Endodermal cell (in vitro differentiated cells): ENCODE measurements around the gene TBL3. TPM values are rescaled to one million over a fixed set of nuclear protein-coding genes. Genes with fewer than 3 reads are reported as not detected.

Experiments
- DNase-seq: peaks from one replicate; pipeline ENCODE4 v3.0.0-alpha.2; 2017
- H3K27ac ChIP-seq: 2 replicates; pipeline ENCODE4 v1.5.1; 2013; ENCODE audit warnings: mild to moderate bottlenecking, low read depth, low read length, moderate library complexity
- H3K27me3 ChIP-seq: 2 replicates; pipeline ENCODE4 v1.6.1; 2013; ENCODE audit warnings: mild to moderate bottlenecking, low read length, moderate library complexity; ENCODE audit not compliant: insufficient read depth, control insufficient read depth, poor library complexity, severe bottlenecking
- H3K36me3 ChIP-seq: 2 replicates; pipeline ENCODE4 v1.7.0; 2013; ENCODE audit warnings: mild to moderate bottlenecking, low read length, moderate library complexity; ENCODE audit not compliant: control insufficient read depth, insufficient read depth
- H3K4me1 ChIP-seq: one replicate; pipeline ENCODE4 v1.7.0; 2013; ENCODE audit warnings: low read length; ENCODE audit not compliant: control insufficient read depth, insufficient read depth
- H3K4me3 ChIP-seq: 2 replicates; pipeline ENCODE4 v1.5.1; 2013; ENCODE audit warnings: mild to moderate bottlenecking, low read length, moderate library complexity
- H3K9ac ChIP-seq: 2 replicates; pipeline ENCODE4 v1.6.1; 2013; ENCODE audit warnings: mild to moderate bottlenecking, low read length, moderate library complexity; ENCODE audit not compliant: poor library complexity, severe bottlenecking; ENCODE audit errors: extremely low read depth
- H3K9me3 ChIP-seq: 2 replicates; pipeline ENCODE4 v1.6.1; 2013; ENCODE audit warnings: mild to moderate bottlenecking, low read length, moderate library complexity; ENCODE audit not compliant: control insufficient read depth
- H3K27ac Mint-ChIP-seq: 2 replicates; pipeline ENCODE4 v1.8.0; 2020; ENCODE audit warnings: mixed read lengths
- H3K27me3 Mint-ChIP-seq: 2 replicates; pipeline ENCODE4 v1.8.0; 2021; ENCODE audit warnings: mild to moderate bottlenecking, mixed read lengths; ENCODE audit not compliant: insufficient read depth
- H3K36me3 Mint-ChIP-seq: 2 replicates; pipeline ENCODE4 v1.8.0; 2020; ENCODE audit warnings: low read depth, mixed read lengths
- H3K4me1 Mint-ChIP-seq: 2 replicates; pipeline ENCODE4 v1.8.0; 2020; ENCODE audit warnings: mixed read lengths
- H3K4me3 Mint-ChIP-seq: 2 replicates; pipeline ENCODE4 v1.8.0; 2020; ENCODE audit warnings: mild to moderate bottlenecking, moderate library complexity, mixed read lengths
- H3K9me3 Mint-ChIP-seq: 2 replicates; pipeline ENCODE4 v1.8.0; 2020; ENCODE audit warnings: mild to moderate bottlenecking, mixed read lengths
- CTCF ChIP-seq: fragments of 200-600 bp; sonication (generic); conservative IDR thresholded peaks from 2 replicates; pipeline ENCODE4 v1.5.0; 2021; ENCODE audit warnings: antibody characterized with exemption, mild to moderate bottlenecking
- WGBS, 2 experiments: methylation state at CpG; one replicate each; pipeline versions ENCODE4 v1.1.5 to v1.1.7; 2013; ENCODE audit warnings: missing lambda C conversion rate in 2 of 2, mixed read lengths in 1 of 2; ENCODE audit not compliant: insufficient coverage in 1 of 2, insufficient read length in 1 of 2; 5-methylcytosine and 5-hydroxymethylcytosine counted together
- total RNA-seq, 2 donors: library from RNA; stranded (reverse); fragmentation: NEBNext Ultra II Directional in 1 of 2; extraction: Animal tissue kit (Norgen Biotek cat#: 25700) in 1 of 2; gene quantifications; 2 replicates in 1 of 2; 3 replicates in 1 of 2; pipeline ENCODE4 v1.2.1, GENCODE V29; 2021

The TBL3 gene
- total RNA-seq, 2 donors from 2014 or later, result 43.4 to 49.7 TPM

DNA sequence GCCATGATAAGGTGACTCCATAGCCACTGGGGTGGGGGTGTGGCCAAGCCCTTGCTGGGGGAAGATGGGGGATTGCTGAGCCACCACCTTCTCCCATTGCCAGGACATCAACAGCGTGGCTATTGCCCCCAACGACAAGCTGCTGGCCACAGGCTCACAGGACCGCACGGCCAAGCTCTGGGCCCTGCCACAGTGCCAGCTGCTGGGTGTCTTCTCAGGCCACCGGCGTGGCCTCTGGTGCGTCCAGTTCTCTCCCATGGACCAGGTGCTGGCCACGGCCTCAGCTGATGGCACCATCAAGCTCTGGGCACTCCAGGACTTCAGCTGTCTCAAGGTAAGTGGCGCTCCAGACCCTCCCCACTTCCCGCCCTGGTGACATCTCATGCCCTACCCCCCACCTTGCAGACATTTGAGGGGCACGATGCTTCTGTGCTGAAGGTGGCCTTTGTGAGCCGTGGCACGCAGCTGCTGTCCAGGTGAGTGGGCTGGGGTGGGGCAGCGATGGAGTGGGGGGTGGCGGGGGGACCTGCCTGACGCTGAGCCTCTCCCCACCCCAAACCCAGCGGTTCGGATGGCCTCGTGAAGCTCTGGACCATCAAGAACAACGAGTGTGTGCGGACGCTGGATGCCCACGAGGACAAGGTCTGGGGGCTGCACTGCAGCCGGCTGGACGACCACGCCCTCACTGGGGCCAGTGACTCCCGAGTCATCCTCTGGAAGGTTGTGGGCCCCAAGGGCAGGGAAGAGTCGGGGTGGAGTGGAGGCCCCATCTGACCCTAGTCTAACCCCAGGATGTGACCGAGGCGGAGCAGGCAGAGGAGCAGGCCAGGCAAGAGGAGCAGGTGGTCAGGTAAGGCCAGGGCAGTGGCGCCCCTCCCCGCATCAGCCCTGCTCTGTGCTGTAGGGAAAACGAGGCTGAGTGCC, 5.4 kb downstream of the TBL3 start:
- Mint-ChIP-seq H3K4me3 (no peak overlapping the region), H3K27me3 (peaks cover 30% of the 10 kb centered on the region), H3K9me3 (no peaks in the 10 kb centered on the region), H3K4me1 (peaks cover 5% of the 10 kb centered on the region), H3K36me3 (peaks cover 13% of the 10 kb centered on the region), H3K27ac (no peak overlapping the region)
- peaks cover 24% of the 10 kb centered on the region for H3K36me3 ChIP-seq
- no peaks in the 10 kb centered on the region for H3K9me3 ChIP-seq
- H3K27me3 ChIP-seq, result peaks cover 36% of the 10 kb centered on the region
- TF ChIP-seq CTCF, result no peak
- 94 to 96% methylated on average over 22 to 33 of the region's 33 CpGs for WGBS, 2 experiments
- H3K4me1 ChIP-seq, result no peaks in the 10 kb centered on the region
- no peak for DNase-seq
- no peak overlapping the region for H3K27ac ChIP-seq
- H3K4me3 ChIP-seq, result no peak overlapping the region
- no peak overlapping the region for H3K9ac ChIP-seq

DNA sequence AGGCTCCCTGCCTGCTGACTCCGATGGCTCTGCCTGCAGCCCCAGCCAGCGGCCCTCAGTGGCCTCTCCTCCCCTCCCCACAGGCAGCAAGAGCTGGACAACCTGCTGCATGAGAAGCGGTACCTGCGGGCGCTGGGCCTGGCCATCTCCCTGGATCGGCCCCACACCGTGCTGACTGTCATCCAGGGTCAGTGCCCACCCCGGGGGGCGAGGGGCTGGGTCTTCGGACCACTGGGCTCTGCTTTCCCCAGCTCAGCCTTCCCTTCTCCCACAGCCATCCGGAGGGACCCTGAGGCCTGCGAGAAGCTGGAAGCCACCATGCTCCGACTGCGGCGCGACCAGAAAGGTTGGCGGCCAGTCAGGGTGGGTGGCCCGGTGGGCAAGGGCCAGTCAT, 6.0 kb downstream of the TBL3 start:
- Mint-ChIP-seq H3K4me1 (peaks cover 2% of the 10 kb centered on the region), H3K36me3 (peaks cover 13% of the 10 kb centered on the region), H3K4me3 (no peak overlapping the region), H3K27me3 (peaks cover 36% of the 10 kb centered on the region), H3K27ac (no peak overlapping the region), H3K9me3 (no peaks in the 10 kb centered on the region)
- no peak for TF ChIP-seq CTCF
- DNase-seq, result no peak
- 94 to 96% methylated on average over 12 to 18 of the region's 18 CpGs for WGBS, 2 experiments
- no peaks in the 10 kb centered on the region for H3K4me1 ChIP-seq
- peaks cover 43% of the 10 kb centered on the region for H3K27me3 ChIP-seq
- H3K4me3 ChIP-seq, result no peak overlapping the region
- no peaks in the 10 kb centered on the region for H3K9me3 ChIP-seq
- no peak overlapping the region for H3K27ac ChIP-seq
- H3K9ac ChIP-seq, result no peak overlapping the region
- peaks cover 24% of the 10 kb centered on the region for H3K36me3 ChIP-seq

DNA sequence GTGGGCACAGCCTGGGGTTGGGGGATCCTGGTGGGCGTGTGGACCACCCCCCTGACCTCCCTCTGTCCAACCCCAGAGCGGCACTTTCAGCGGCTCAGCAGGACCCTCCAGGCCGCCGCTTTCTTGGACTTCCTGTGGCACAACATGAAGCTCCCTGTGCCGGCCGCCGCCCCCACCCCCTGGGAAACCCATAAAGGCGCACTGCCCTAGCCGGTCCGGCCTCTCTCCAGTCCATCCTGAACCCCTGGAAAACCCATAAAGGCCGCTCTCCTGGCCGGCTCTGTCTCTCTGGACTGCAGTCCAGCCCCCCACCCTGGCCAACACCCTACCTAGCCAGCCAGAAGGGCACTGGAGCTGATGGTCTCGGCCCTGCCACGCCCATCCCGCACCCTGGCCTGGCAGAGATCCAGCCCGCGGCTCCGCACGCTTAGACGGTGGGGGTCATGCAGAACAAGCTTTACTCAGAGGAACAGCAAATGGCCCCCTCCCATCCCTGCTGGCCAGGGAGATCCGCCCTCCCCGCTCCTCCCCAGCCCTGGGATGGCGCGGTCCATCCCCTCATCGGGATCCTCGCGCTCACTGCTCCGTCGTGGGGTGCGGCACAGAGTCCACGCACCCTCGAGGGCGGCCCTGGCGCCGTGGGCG, 6.7 kb downstream of the TBL3 start:
- no peaks in the 10 kb centered on the region for H3K9me3 ChIP-seq
- H3K4me1 ChIP-seq, result no peaks in the 10 kb centered on the region
- H3K36me3 Mint-ChIP-seq, result peaks cover 13% of the 10 kb centered on the region
- peaks cover 24% of the 10 kb centered on the region for H3K36me3 ChIP-seq
- H3K27ac ChIP-seq, result no peak overlapping the region
- 76 to 86% methylated on average over 23 to 37 of the region's 37 CpGs for WGBS, 2 experiments
- H3K4me3 Mint-ChIP-seq, result no peak overlapping the region
- DNase-seq, result no peak
- TF ChIP-seq CTCF, result no peak
- peaks cover 47% of the 10 kb centered on the region for H3K27me3 ChIP-seq
- H3K4me3 ChIP-seq, result no peak overlapping the region
- no peaks in the 10 kb centered on the region for H3K9me3 Mint-ChIP-seq
- no peak overlapping the region for H3K9ac ChIP-seq
- peaks cover 5% of the 10 kb centered on the region for H3K4me1 Mint-ChIP-seq
- peaks cover 41% of the 10 kb centered on the region for H3K27me3 Mint-ChIP-seq
- H3K27ac Mint-ChIP-seq, result no peak overlapping the region
